HEK293 (cell line): ENCODE measurements around the gene CPEB3.
A peak's percentile ranks its signal among the peaks of the same experiment; 100 is the strongest.

Source experiments
- CTCF ChIA-PET: fragments of 350-600 bp; formaldehyde crosslinking; extraction: SDS; loops from one replicate; lab custom pipeline; 2021; ENCODE audit warnings: antibody characterized with exemption; lab: Yijun Ruan, JAX
- POLR2A ChIA-PET: fragments of 300-600 bp; formaldehyde crosslinking; extraction: SDS; loops from one replicate; lab custom pipeline; 2020; ENCODE audit warnings: antibody characterized with exemption, inconsistent platforms; lab: Yijun Ruan, JAX
- H3K27ac ChIP-seq: fragments of 200-500 bp; sonication (Bioruptor generic); 2 replicates; pipeline ENCODE4 v1.5.1; 2014; ENCODE audit warnings: low read depth, low read length, control low read depth, inconsistent platforms; ENCODE audit errors: extremely low read depth
- H3K36me3 ChIP-seq, 2 experiments: fragments of 200-500 bp in 1 of 2; sonication (Bioruptor generic) in 1 of 2; 1 replicate in 1 of 2; 2 replicates in 1 of 2; pipeline ENCODE4 v1.5.1; 2014 to 2017; ENCODE audit warnings: inconsistent platforms in 2 of 2, low read length in 2 of 2; ENCODE audit not compliant: control insufficient read depth in 2 of 2, insufficient read depth in 1 of 2
- H3K4me1 ChIP-seq: fragments of 200-500 bp; sonication (Bioruptor generic); 2 replicates; pipeline ENCODE4 v1.5.1; 2014; ENCODE audit warnings: mild to moderate bottlenecking, low read length, inconsistent platforms; ENCODE audit not compliant: control insufficient read depth, insufficient read depth
- H3K4me3 ChIP-seq: 2 replicates; pipeline ENCODE4 v1.5.1; 2011; ENCODE audit warnings: low read depth, mild to moderate bottlenecking, control low read depth, low read length, moderate library complexity
- H3K9me3 ChIP-seq: fragments of 200-500 bp; sonication (Bioruptor generic); 2 replicates; pipeline ENCODE4 v1.5.1; 2014; ENCODE audit warnings: low read depth, low read length, inconsistent platforms; ENCODE audit not compliant: control insufficient read depth, insufficient read depth
- FEZF1 ChIP-seq: fragments of 450-650 bp; formaldehyde crosslinking; IDR thresholded peaks from 2 replicates; pipeline ENCODE4 v1.5.1; 2016; ENCODE audit warnings: missing biosample characterization, missing genetic modification characterization
- GLI2 ChIP-seq: fragments of 450-650 bp; formaldehyde crosslinking; IDR thresholded peaks from 2 replicates; pipeline ENCODE4; 2017; ENCODE audit warnings: missing biosample characterization, missing genetic modification characterization, low read depth, borderline replicate concordance
- IKZF3 ChIP-seq: fragments of 450-650 bp; IDR thresholded peaks from 2 replicates; pipeline ENCODE4 v1.5.0; 2018; ENCODE audit warnings: missing biosample characterization, mild to moderate bottlenecking, missing genetic modification characterization, moderate library complexity
- PRDM10 ChIP-seq: fragments of 450-650 bp; formaldehyde crosslinking; IDR thresholded peaks from 2 replicates; pipeline ENCODE4 v1.5.1; 2016; ENCODE audit warnings: missing biosample characterization, missing genetic modification characterization
- PRDM6 ChIP-seq: fragments of 450-650 bp; formaldehyde crosslinking; IDR thresholded peaks from 2 replicates; pipeline ENCODE4 v1.5.1; 2017; ENCODE audit warnings: missing biosample characterization, missing genetic modification characterization
- TRIM28 ChIP-seq: IDR thresholded peaks from 2 replicates; pipeline ENCODE4 v1.6.1; 2011; ENCODE audit warnings: low read length, control low read depth, borderline replicate concordance
- ZNF157 ChIP-seq: fragments of 450-650 bp; formaldehyde crosslinking; IDR thresholded peaks from 2 replicates; pipeline ENCODE4 v1.5.1; 2016; ENCODE audit warnings: missing biosample characterization, missing genetic modification characterization
- ZNF184 ChIP-seq: fragments of 450-650 bp; IDR thresholded peaks from 2 replicates; pipeline ENCODE4 v1.5.1; 2018; ENCODE audit warnings: missing biosample characterization, mild to moderate bottlenecking, missing genetic modification characterization
- ZNF585B ChIP-seq: fragments of 450-650 bp; formaldehyde crosslinking; IDR thresholded peaks from 2 replicates; pipeline ENCODE4 v1.5.1; 2016; ENCODE audit warnings: missing biosample characterization, missing genetic modification characterization
- ZNF629 ChIP-seq: fragments of 450-650 bp; formaldehyde crosslinking; IDR thresholded peaks from 2 replicates; pipeline ENCODE4 v1.5.1; 2017; ENCODE audit warnings: missing biosample characterization, missing genetic modification characterization
- ZNF830 ChIP-seq: fragments of 450-650 bp; IDR thresholded peaks from 2 replicates; pipeline ENCODE4 v1.5.0; 2018; ENCODE audit warnings: missing biosample characterization, missing genetic modification characterization, low read depth, mild to moderate bottlenecking, moderate library complexity
- ZNF843 ChIP-seq: fragments of 450-650 bp; formaldehyde crosslinking; IDR thresholded peaks from 2 replicates; pipeline ENCODE4 v1.5.1; 2016; ENCODE audit warnings: missing biosample characterization, missing genetic modification characterization
- TF ChIP-seq, protein P1 (sequence below): fragments of 450-650 bp; formaldehyde crosslinking; IDR thresholded peaks from 2 replicates; pipeline ENCODE4 v1.5.1; 2016; ENCODE audit warnings: missing biosample characterization, missing genetic modification characterization

CPEB3 gene

GRCh38 chr10:92124616-92125143 is 166.2 kb downstream of the CPEB3 start:
- CTCF ChIA-PET, result interaction anchor here (0.6 to 0.7 kb wide), 2 partner anchors 51 to 240 kb away, joined by 3 read pairs; no protein-coding TSS in a partner anchor
- POLR2A ChIA-PET, result no interaction called here
- H3K4me3 ChIP-seq, result no peak overlapping the region
- H3K9me3 ChIP-seq, result no peaks in the 10 kb centered on the region
- H3K4me1 ChIP-seq, result peaks cover 15% of the 10 kb centered on the region
- H3K36me3 ChIP-seq, result no peaks in the 10 kb centered on the region
- 0 out of 2 replicates have a peak overlapping the region, but pooled peaks have one; percentile 2 for H3K27ac ChIP-seq
- TF ChIP-seq IKZF3 (tag by site-specific recombination), result no peak
- no peak for TF ChIP-seq ZNF585B (tag by site-specific recombination)
- TF ChIP-seq ZNF157 (tag by site-specific recombination), result no peak
- TF ChIP-seq PRDM6 (tag by site-specific recombination), result peak; percentile 47; the same call in 1 of the 2 replicates
- TF ChIP-seq ZNF629 (tag by site-specific recombination), result peak; percentile 60
- TF ChIP-seq ZNF184 (tag by site-specific recombination), result 0 out of 2 replicates have a peak, but pooled peaks have one; percentile 22
- TF ChIP-seq ZNF843 (tag by site-specific recombination), result 0 out of 2 replicates have a peak, but pooled peaks have one; percentile 17
- no peak for TF ChIP-seq GLI2

- H3K4me1 ChIP-seq, result peaks cover 15% of the 10 kb centered on the region
- no peaks in the 10 kb centered on the region for H3K36me3 ChIP-seq
- ChIA-PET POLR2A (no interaction called here), CTCF (no interaction called here)
- no peaks in the 10 kb centered on the region for H3K9me3 ChIP-seq
- peak; percentile 24; the same call in 1 of the 2 replicates for TF ChIP-seq FEZF1
- TF ChIP-seq TRIM28, result no peak
- TF ChIP-seq, protein P1, sequence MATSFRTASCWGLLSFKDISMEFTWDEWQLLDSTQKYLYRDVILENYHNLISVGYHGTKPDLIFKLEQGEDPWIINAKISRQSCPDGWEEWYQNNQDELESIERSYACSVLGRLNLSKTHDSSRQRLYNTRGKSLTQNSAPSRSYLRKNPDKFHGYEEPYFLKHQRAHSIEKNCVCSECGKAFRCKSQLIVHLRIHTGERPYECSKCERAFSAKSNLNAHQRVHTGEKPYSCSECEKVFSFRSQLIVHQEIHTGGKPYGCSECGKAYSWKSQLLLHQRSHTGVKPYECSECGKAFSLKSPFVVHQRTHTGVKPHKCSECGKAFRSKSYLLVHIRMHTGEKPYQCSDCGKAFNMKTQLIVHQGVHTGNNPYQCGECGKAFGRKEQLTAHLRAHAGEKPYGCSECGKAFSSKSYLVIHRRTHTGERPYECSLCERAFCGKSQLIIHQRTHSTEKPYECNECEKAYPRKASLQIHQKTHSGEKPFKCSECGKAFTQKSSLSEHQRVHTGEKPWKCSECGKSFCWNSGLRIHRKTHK (tag by site-specific recombination), result no peak
- no peak overlapping the region for H3K27ac ChIP-seq
- H3K4me3 ChIP-seq, result no peak overlapping the region
Measured at GRCh38 chr10:92124020-92124419, 166.9 kb downstream of the CPEB3 start.

- CTCF ChIA-PET, result no interaction called here
- Histone ChIP-seq H3K27ac (no peak overlapping the region), H3K36me3 (no peaks in the 10 kb centered on the region), H3K4me1 (peaks cover 15% of the 10 kb centered on the region), H3K4me3 (no peak overlapping the region), H3K9me3 (no peaks in the 10 kb centered on the region)
- POLR2A ChIA-PET, result no interaction called here
- TF ChIP-seq ZNF830 (tag by site-specific recombination) (no peak), TRIM28 (no peak), PRDM10 (tag by site-specific recombination) (0 out of 2 replicates have a peak, but pooled peaks have one; percentile 21)
- TF ChIP-seq, all 188 proteins: peak for 1
Measured at GRCh38 chr10:92122941-92123450, 167.9 kb downstream of the CPEB3 start.
